HG02759 (cell line): ENCODE data around the gene STRBP.
"Not testable (repeated sequence)": the region's sequence is repeated elsewhere in the genome, so short reads cannot be mapped to it uniquely, and the experiment has no call there.

Experiments used
- ATAC-seq: cut with Tn5 transposase; IDR thresholded peaks from one replicate; pipeline ENCODE4 v1.9.1; 2021; ENCODE audit warnings: mild to moderate bottlenecking, moderate library complexity; ENCODE audit not compliant: unreplicated experiment

Gene STRBP

DNA sequence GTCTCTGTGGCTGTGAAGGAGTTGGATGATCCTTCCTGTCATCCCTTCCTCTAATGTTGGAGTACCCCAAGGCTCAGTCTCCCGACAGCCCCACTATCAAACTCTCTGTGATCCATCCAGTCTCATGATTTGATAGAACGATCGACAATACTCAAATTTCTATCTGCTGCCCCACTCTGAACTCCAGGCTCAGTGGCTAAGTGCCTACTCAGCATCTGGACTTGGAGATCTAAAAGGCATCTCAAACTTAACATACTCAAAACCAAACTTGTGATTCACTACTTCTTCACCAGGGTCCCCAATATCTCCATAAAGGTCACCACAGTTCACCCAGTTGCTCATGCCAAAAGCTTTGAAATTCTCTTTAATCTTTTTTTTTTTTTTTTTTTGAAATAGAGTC, 15.1 kb upstream of the STRBP start:
- ATAC-seq, result no peak

DNA sequence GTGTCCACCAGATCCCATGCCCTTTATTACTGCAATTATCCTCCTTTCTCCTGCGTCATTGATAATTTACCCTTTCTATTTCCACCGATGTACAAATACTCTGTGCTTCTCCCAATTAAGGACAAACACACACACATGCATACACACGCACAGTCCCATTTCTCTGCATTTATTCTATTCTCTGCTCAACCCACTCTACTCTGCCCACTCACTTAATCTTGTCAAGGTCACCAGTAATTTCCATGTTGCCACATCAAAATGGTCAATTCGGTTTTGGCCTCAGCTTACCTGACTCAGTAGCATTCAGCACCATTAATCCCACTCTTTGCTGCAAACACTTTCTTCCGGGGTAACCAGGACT, 14.6 kb upstream of the STRBP start:
- no peak for ATAC-seq

DNA sequence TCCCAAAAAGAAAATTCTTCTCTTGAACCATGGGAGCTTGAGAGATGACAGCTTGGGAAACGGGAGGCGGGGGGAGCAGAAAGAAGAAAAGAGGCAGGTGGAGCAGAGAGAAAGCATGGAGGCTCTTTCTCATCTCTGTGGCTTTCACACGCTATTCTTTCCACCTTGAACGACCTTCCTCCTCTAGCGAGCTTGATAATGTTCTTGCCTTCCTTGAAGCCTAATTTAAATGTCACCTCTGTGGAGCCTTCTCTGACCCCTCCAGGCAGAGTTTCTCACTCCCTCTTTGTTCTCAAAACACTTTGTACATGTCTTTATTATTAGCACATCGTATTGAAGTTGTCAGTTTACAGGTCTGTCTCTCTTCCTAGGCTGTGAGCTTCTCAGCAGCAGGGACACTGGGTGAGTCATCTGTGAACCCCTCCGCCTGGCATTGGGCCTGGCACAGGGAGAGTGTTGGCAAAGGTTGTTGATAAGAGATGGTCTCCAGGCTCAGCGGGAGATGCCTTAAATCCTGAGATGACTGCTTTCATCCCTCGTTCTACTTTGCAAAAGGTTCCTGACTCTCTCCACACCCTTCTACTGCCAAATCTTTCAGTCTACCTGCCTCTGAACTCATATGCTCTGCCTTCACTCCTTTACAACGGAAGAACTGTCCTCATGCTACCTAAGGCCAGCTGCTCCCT, 14.1 kb upstream of the STRBP start:
- no peak for ATAC-seq

DNA sequence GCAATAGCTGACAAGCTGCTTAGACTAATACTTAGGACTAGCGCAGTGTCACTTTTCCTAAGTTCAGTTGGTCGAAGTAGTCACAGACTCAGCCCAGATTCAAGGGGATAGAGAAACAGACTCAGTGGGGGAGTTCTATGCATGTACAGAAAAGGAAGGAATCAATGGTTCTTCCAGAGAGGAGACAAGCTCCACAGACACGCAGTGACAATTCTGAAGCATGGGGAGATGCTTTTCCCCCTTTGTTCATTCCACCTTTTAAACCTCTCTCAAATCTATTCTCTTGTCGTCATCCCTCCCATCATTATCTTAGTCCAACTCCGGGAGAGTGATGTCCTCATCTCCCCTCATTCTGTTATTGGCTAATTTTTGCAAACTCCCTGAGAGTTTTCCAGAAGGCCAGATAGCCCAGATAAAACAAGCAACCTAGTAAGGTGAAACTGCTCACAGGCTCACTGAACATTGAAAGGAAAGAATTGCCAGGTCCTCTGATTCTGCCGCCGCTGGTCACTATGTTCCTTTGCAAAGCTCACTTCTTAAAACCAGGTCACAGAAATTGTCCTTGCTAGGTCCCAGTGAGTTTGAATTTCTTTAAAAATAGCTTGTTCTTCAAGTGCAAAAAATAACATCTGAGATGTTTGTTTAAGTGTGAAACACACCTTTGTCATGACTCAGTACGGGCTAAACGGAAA, 13.4 kb upstream of the STRBP start:
- ATAC-seq, result no peak

DNA sequence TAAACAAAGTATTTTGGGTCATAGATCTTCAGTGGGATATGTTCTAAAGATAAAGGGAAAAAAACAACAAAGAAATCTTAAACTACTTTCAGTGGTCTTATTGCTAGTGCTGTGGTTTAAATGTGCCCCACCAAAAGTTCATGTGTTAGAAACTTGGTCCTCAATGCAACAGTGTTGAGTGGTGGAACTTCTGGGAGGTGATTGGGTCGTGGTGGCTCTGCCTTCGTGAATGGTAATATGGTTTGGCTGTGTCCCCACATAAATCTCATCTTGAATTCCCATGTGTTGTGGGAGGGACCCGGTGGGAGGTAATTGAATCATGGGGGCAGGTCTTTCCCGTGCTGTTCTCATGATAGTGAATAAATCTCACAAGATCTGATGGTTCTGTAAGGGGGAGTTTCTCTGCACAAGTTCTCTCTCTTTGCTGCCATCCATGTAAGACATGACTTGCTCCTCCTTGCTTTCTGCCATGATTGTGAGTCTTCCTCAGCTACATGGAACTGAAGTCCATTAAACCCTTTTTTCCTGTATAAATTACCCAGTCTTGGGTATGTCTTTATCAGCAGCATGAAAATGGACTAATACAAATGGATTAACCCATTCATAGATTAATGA, 10.6 kb upstream of the STRBP start:
- not testable (repeated sequence) for ATAC-seq

DNA sequence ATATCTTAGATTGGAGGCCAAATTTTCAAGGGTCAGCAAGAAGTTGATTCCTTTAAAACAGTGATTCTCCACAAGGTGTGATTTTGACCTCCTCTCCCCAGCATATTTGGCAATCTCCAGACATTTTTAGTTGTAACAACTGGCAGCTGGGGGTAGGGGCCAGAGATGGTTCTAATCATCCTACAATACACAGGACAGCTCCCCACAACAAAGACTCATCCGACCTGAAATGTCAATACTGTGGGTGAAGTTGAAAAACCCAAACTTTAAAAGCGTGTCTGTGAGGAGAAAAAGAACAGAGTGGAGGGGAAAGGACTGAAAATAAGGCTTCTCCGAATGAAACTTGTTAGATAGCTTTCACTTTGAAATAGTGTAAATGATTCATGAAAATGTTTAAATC, 10.0 kb upstream of the STRBP start:
- no peak for ATAC-seq

DNA sequence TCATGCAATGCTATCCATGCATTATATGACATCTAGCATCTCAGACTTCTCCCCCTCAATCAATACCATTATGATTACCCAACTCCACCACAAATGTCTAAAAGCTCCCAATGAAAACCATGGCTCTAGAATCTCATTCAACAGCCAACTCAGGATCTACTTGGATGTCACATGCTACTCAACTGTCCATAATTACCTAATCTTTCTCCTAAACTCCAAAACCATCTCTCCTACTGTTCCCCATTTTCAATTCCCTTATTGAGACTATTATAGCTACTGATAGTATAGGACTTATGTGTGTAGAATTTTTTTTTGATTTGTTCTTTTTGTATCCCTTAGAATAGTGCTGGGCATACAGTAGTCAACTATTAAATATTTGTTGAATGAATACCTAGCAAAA, 8.2 kb upstream of the STRBP start:
- ATAC-seq, result no peak

DNA sequence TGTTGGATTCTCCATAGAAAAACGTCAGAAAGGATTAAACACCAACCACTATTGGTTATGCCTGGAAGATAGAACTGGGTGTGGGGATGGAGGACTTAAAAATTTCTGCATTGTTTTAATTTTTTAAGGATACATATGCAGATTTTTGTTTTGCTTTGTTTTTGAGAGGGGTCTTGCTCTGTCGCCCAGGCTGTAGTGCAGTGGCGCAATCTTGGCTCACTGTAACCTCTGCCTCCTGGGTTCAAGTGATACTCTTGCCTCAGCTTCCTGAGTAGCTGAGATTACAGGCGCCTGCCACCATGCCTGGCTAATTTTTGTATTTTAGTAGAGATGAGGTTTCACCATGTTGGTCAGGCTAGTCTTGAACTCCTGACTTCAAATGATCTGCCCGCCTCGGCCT, 2.7 kb upstream of the STRBP start:
- ATAC-seq, result not testable (repeated sequence)

DNA sequence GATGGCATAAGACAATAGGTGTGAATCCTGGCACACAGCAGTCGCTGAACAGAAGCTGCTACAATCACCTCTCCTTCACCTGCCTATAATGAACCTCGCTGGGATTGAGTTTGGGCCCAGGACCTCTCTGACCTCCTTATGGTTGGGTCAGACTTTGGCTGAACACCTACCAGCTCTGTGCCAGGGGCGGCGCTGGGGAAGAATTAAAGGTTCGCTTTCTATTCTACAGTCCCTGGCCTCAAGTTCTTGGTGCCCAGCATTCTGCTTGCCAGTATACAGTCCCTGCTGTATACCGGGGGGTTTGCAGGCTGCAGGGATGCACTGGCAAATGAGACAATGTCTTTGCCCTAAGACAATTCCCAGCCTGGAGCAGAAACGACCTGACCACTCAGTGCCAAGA, 895 bp upstream of the STRBP start:
- ATAC-seq, result no peak

DNA sequence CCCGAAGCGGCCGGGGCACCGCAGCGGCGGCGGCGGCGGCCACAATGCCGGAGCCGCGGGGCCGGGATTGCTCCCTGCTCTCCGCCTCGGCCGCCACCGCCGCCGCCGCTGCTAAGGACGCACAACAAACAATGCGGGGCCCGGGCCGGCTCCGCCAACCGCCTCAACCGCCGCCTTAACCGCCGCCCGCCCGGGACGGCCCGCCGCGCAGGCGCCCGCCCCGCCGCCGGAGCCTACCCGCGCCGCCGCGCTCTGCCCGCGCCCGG, 254 bp downstream of the STRBP start:
- no peak for ATAC-seq

DNA sequence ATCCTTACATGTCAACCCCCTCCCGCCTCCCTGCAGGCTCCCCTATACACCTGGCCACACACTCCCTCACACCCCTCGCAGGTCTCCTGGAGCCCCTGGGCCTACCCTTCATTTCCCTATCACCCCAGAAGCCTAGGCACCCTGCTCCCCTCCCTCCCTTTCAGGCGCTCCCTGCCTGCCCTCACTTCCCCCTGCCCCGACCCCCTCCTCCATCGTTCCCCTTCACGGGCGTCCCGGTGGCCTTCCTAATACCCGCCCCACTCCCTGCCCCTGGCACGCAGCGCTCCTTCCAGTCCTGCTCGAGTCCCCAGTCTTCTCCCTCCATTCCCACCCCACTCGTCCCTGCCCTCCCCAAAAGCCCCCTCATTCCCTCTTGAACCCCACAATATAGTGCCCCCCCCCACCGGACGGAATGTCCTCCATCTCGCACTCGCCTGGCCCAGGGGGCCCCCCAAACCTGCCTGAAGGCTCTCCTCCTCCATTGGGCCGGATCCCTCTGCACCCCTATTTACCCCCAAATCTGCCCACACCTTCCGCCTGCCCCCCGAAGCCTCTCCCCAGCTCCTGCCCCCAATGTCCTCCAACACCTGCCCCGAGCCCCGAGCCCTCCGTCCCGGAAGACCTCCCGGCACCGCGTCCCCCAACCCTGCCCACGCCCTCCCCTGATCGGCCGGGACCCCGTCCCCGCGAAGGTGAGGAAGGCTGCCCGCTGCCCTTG, 746 bp downstream of the STRBP start:
- peak; percentile 10 for ATAC-seq

DNA sequence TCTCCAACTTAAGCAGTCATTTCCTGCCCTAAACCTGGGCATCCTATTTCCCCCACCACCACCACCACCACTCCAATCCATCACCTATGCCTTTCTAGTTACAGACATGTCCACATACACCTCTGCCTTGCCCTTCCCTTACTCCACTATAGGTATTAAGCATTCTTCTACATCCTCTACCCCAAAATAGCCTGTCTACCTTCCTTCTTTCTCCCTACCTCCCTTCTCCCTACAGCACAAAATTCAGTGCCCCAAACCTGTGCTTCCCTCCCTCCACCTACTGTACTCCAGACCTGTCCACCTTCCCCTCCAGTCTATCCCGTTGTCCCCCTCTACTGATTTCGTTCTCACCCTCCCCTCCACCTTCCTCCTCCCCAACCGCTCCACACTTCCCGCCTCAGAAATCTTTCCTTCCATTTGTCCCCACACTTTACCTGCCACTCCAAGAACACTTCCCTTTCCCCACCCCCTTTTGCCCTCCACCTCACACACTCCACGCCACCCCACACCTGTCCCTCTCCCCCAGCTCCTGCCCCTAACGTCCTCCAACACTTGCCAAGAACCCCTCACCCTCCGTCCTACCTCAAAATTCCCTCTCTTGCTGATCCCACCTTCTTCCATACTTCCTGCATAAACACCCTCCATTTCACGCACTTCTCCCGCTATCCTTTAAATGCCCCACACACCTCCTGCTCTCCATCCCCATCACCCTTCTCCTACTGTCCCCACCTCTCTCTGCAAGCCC, 1.6 kb downstream of the STRBP start:
- no peak for ATAC-seq

DNA sequence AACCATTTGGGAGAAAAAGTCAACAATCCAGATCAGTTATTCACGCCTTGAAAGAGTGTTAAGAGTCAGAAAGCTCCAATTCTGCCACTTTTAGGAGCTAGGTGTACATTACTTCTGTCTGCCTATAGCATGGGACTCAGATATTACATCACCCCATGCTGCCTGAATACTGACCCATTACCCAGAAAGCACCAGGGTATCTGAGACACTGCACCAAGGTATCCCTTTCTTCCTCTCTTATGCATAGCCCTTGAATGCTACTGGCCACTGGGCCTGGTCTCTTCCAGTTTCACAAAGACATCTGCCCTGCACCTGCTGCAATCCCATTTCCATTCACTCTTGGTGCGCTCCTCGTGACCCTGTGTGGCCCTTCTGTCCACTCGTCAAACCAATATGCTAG, 2.6 kb downstream of the STRBP start:
- ATAC-seq, result no peak

DNA sequence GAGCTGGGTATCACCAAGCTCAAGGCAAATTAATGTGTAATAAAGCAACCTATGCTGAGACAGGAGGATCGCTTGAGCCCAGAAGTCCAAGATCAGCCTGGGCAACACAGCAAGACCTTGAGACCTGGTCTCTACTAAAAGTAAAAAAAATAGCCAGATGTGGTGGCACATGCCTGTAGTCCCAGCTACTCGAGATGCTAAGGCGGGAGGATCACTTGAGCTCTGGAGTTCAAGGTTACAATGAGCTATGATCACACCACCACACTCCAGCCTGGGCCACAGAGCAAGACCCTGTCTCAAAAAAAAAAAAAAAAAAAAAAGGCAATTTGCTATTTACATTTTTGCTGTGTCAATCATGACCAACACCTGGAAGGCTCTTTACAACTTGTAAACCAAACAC, 5.2 kb downstream of the STRBP start:
- no peak for ATAC-seq

DNA sequence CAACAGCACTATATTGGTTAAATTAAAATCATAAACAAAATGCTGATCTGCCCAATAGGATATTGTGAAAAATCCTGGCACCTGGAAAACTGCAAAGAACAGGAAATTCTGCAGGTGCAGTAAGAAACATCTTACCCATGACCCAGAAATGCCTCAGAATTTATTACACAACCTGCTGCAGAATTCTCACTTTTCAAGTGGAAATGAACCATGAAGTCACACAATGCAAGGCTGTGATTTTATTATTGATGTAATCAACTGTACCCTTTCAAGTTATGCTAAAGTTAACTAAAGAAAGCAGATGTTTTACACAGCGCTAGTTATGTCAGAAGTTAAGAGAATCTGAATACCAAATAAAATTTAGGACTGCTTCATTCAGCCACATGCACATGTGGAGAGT, 6.0 kb downstream of the STRBP start:
- no peak for ATAC-seq

DNA sequence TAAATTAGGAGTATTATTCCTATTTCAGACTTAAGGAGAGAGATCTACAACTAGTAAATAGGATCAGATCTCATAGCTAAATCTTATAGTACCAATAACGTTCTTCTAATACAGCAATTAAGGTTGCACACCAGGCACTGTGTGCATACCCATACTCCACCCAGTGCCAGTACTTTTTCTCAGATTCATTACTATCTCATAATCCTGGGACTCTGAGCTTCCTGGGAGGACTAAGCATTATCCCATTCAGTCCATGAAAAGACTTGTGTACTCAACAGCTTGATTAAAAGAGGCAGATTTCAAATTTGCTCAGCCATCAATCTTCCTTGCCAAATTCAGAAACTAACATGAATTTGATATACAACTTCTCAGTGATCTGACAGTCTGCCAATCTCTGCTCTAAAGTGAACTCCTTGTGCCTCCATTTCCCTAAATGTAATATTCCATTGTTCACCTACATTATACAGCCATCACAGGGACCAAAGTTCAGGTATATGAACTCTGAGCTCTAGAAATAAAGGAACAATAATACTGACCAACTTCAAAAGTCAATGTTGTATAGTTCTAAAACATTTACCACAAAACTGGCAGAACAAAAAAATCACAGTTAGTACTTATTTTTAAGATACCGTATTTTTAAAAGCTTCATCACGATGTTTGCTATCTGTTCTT, 7.2 kb downstream of the STRBP start:
- ATAC-seq, result no peak

DNA sequence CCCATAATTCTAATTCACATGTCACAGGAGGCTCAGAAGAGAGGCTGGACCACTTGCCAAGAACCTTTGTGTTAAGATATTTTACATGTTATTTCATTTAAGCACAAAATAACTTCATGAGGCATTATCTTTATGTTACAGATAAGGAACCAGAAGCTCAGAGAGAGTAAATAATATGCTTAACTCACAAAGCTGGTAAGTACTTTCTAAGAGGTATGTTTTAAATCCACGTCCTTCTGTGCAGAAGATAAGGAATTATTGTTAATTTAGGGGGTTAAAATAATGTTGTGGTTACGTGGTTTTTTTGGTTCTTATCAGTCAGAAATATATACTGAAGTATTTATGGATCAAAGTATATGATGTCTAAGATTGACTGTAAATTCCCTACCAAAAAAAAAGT, 8.0 kb downstream of the STRBP start:
- no peak for ATAC-seq

DNA sequence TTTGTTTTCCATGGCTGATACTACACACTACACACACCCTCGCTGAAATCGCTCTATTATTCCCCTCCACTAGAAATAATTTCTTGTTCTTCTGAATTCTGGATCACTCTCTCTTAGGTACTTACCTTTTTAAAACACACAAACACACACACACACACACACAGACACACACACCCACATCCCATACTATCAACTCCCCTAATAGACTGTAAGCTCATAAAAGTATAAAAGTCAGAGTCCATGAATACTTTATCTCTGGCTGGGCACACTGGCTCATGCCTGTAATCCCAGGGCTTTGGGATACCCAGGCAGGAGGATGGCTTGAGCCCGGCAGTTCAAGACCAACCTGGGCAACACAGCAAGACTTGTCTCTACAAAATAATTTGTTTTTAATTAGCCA, 11.1 kb downstream of the STRBP start:
- no peak for ATAC-seq

DNA sequence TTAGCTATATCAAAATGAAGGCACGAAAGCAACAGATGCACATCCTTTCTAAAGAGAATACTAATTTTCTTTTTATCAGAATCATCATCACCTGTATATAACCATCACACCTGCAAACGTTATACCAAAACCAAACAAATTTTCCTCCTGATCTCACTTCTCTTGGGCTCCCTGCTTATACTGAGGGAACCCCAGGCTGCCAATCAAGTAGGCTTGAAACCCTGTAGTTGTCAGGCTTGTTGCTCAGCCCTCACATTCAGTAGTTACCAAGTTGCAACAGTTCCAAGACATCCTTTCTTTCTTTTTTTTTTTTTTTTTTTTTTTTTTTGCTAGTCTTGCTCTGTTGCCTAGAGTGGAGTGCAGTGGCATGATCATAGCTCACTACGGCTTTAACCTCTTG, 12.7 kb downstream of the STRBP start:
- no peak for ATAC-seq

DNA sequence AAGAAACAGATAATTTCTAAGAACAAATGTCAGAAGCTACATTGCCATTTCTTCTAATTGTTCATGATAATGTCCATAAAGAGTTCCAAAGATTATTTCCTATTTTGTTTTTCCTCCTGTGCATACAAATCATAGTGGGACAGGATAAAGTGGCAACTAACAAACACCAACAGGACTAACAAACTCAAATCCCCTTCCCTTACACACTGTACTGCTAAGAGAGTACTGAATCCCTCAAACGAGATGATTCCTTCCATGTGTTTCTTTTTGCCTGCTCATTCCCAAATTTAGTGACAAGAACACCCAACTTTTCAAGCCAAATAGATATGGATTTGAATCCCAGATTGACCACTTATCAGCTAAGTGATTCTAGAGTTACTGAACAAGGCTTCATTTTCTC, 15.2 kb downstream of the STRBP start:
- no peak for ATAC-seq

DNA sequence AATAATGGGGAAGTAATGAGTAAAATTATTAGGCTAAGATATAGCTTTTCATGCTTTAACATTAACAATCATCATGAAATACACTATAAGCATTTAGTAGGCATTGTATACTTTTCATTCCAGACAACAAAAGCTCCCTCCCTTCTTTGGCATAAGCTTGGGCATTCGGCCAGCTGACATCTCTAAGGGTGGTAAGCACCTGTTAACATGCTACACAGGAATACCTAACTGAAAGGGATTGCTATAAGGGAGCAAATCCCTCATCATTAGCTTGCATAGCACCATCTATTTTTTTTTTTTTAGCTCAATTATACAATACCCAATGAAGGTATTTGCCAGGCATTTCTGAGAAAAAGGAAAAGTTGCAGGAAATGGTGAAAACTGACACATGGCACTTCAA, 16.6 kb downstream of the STRBP start:
- no peak for ATAC-seq
